Stimulated activated CD4-positive, alpha-beta T cell treated with anti-CD3 and anti-CD28 coated beads, TNF-alpha, amount 100 ng/mL, for 24 hours (primary cell): ENCODE measurements around the gene BRINP3.

Source experiments
- DNase-seq, 3 experiments: peaks; one replicate each; pipeline ENCODE4 v3.0.0-alpha.2; 2020; ENCODE audit warnings: low read depth in 3 of 3

The BRINP3 gene

GRCh38 chr1:190452272-190452848 lies 25.3 kb downstream of the BRINP3 start:
- no peak for DNase-seq

GRCh38 chr1:190444464-190444863 lies 33.2 kb downstream of the BRINP3 start:
- DNase-seq, result no peak

- DNase-seq, result no peak
Measured at GRCh38 chr1:190439447-190439846, 38.2 kb downstream of the BRINP3 start.

- no peak for DNase-seq
Measured at GRCh38 chr1:190436615-190437014, 41.0 kb downstream of the BRINP3 start.

- DNase-seq, result no peak
Measured at GRCh38 chr1:190429932-190430331, 47.7 kb downstream of the BRINP3 start.

- DNase-seq, result no peak
Measured at GRCh38 chr1:190429141-190429540, 48.5 kb downstream of the BRINP3 start.

GRCh38 chr1:190416239-190416638 lies 61.4 kb downstream of the BRINP3 start:
- no peak for DNase-seq

GRCh38 chr1:190413142-190413541 lies 64.5 kb downstream of the BRINP3 start:
- no peak for DNase-seq

- DNase-seq, result no peak
Measured at GRCh38 chr1:190403402-190403801, 74.3 kb downstream of the BRINP3 start.

- no peak for DNase-seq
Measured at GRCh38 chr1:190399233-190399632, 78.4 kb downstream of the BRINP3 start.

- no peak for DNase-seq
Measured at GRCh38 chr1:190391582-190391981, 86.1 kb downstream of the BRINP3 start.

- no peak for DNase-seq
Measured at GRCh38 chr1:190377991-190378390, 99.7 kb downstream of the BRINP3 start.

GRCh38 chr1:190377294-190377693 lies 100.4 kb downstream of the BRINP3 start:
- DNase-seq, result no peak

- DNase-seq, result no peak
Measured at GRCh38 chr1:190376044-190376443, 101.6 kb downstream of the BRINP3 start.

- DNase-seq, result no peak
Measured at GRCh38 chr1:190373705-190374336, 103.8 kb downstream of the BRINP3 start.

- no peak for DNase-seq
Measured at GRCh38 chr1:190367200-190367599, 110.5 kb downstream of the BRINP3 start.

- DNase-seq, result no peak
Measured at GRCh38 chr1:190365283-190365682, 112.4 kb downstream of the BRINP3 start.

- DNase-seq, result no peak
Measured at GRCh38 chr1:190353538-190354101, 124.0 kb downstream of the BRINP3 start.

GRCh38 chr1:190344454-190344853 lies 133.2 kb downstream of the BRINP3 start:
- no peak for DNase-seq

- no peak for DNase-seq
Measured at GRCh38 chr1:190338829-190339228, 138.8 kb downstream of the BRINP3 start.

- DNase-seq, result no peak
Measured at GRCh38 chr1:190328871-190329270, 148.8 kb downstream of the BRINP3 start.

GRCh38 chr1:190328361-190328760 lies 149.3 kb downstream of the BRINP3 start:
- no peak for DNase-seq

GRCh38 chr1:190327271-190327670 lies 150.4 kb downstream of the BRINP3 start:
- no peak for DNase-seq

GRCh38 chr1:190323530-190323929 lies 154.1 kb downstream of the BRINP3 start:
- no peak for DNase-seq
